ENCODE measurements around the gene JOSD2. TPM values are rescaled to one million over a fixed set of nuclear protein-coding genes. Genes with fewer than 3 reads are reported as not detected.

JOSD2 gene
- total and polyA plus RNA-seq, 8 donors: 16.0 to 52.0 (median 22.5) TPM

GRCh38 chr19:50479761-50480251, 31.2 kb downstream of the JOSD2 start:
- TF ChIP-seq CTCF (IDR thresholded peaks at IDR 0.05): no peak
- Histone ChIP-seq H3K27ac (no peak overlapping the region), H3K4me1 (peaks cover 9 to 18% of the 10 kb centered on the region in 2 donors), H3K27me3 (no peaks in the 10 kb centered on the region), H3K36me3 (peaks cover 0 to 64% of the 10 kb centered on the region in 2 donors), H3K9me3 (no peaks in the 10 kb centered on the region), H3K4me3 (no peak overlapping the region)
- DNase-seq (peak in 1 of 4 donors; percentile 55), ATAC-seq (no peak)
- intact Hi-C loops (cut with DNase I): no loop called here

GRCh38 chr19:50478901-50479715, 31.9 kb downstream of the JOSD2 start:
- Histone ChIP-seq H3K27me3 (no peaks in the 10 kb centered on the region), H3K27ac (no peak overlapping the region), H3K4me3 (no peak overlapping the region), H3K4me1 (peaks cover 9 to 18% of the 10 kb centered on the region in 2 donors), H3K9me3 (no peaks in the 10 kb centered on the region), H3K36me3 (peaks cover 0 to 60% of the 10 kb centered on the region in 2 donors)
- ATAC-seq (no peak), DNase-seq (peak in 1 of 4 donors; percentile 56)
- intact Hi-C loops (cut with DNase I): no loop called here
- TF ChIP-seq CTCF (IDR thresholded peaks at IDR 0.05): peak in 1 of 2 donors; percentile 24

DNA sequence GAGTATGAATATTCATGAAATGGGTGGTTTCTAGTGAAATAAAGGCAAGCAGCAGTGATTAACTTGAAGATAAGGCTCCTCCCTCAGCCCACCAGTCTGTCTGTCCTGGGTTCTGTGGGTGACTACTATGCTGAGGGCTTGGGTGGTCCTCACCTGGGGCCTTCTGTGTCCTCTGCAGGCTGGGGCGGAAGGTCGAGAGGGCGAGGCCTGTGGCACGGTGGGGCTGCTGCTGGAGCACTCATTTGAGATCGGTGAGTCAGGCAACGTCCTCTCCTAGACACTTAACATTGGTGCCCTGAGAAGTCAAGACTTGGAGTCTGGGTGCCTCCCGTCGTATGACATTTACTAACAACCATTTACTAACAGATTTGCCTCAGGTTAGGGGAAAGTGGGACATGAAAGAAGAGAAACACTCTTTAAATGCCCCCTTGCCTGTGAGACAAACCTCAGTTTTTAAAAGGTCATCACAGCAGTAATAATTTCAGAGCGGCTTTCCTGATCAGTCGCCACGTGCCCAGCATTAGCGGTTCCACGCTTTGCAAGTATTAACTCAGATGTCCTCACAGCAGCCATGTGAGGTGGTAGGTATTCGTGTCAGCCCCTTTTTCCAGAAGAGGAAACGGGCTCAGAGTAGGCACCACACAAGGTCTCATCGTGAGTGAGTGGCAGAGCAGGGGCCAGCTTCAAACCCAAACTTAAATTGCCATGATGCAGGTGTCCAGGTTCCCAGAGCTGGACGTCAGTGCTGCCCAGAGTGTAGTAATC, 33.1 kb downstream of the JOSD2 start:
- ATAC-seq (no peak), DNase-seq (peak in 1 of 4 donors; percentile 40)
- Histone ChIP-seq H3K27me3 (no peaks in the 10 kb centered on the region), H3K27ac (no peak overlapping the region), H3K36me3 (peaks cover 0 to 48% of the 10 kb centered on the region in 2 donors), H3K4me3 (no peak overlapping the region), H3K9me3 (no peaks in the 10 kb centered on the region), H3K4me1 (peaks cover 9 to 18% of the 10 kb centered on the region in 2 donors)
- TF ChIP-seq CTCF (IDR thresholded peaks at IDR 0.05): no peak
- intact Hi-C loops (cut with DNase I): no loop called here

DNA sequence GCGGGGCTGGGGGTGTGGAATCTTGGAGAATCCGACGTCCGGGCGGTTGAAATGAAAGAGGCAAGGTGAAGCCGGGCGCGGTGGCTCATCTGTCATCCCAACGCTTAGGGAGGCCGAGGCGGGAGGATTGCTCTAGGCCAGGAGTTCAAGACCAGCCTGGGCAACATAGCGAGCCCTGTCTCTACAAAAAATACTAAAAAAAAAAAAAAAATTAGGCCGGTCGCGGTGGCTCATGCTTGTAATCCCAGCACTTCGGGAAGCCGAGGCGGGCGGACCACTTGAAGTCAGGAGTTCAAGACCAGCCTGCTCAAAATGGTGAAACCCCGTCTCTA, 34.1 kb downstream of the JOSD2 start:
- Histone ChIP-seq H3K27ac (peak overlapping the region in 1 of 2 donors; percentile 82), H3K27me3 (no peaks in the 10 kb centered on the region), H3K4me3 (peak overlapping the region; percentile 91 to 98), H3K4me1 (peaks cover 9 to 18% of the 10 kb centered on the region in 2 donors), H3K36me3 (peaks cover 0 to 38% of the 10 kb centered on the region in 2 donors), H3K9me3 (no peaks in the 10 kb centered on the region)
- DNase-seq (peak in 1 of 4 donors; percentile 89), ATAC-seq (no peak)
- intact Hi-C loops (cut with DNase I): no loop called here
- no peak for TF ChIP-seq CTCF (IDR thresholded peaks at IDR 0.05)

All from left lung (tissue), 10 donors.